DOHH2 (cell line): ENCODE measurements around the gene RGS19.

Source experiments
- CTCF ChIP-seq: fragments of 200-600 bp; sonication (generic); IDR thresholded peaks from one replicate; pipeline ENCODE4 v1.5.1; 2014; ENCODE audit warnings: antibody characterized with exemption, mild to moderate bottlenecking, low read depth, low read length; ENCODE audit not compliant: poor library complexity, severe bottlenecking
- EZH2phosphoT487 ChIP-seq: fragments of 200-600 bp; sonication (generic); IDR thresholded peaks from 2 replicates; pipeline ENCODE4 v1.6.1; 2017; ENCODE audit warnings: borderline replicate concordance, mild to moderate bottlenecking, antibody characterized with exemption, low read length, moderate library complexity, mixed read lengths

GRCh38 chr20:64072498-64073063, 6.7 kb downstream of the RGS19 start:
- no peak for TF ChIP-seq EZH2phosphoT487
- no peak for TF ChIP-seq CTCF
